ENCODE measurements around the gene NKAIN2.

The NKAIN2 gene

DNA sequence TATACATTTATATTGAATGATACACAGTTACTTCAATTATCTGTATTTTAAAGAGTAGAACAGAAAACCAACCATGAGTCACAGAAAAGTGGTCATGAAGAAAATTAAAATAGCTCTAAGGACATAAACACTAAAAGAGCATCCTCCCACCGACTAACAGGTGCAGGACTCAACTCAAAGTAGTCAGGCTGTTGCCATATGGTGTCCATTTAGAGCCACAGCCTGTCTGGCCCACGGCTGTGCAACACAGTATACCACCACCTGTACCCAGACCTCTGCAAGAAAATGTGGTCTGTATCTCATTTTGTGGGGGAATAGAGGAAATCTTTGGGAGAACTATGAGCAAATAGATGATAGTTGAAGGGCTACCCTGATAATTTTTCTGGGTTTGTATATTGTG lies 708.8 kb downstream of the NKAIN2 start:
- H3K27ac ChIP-seq (ENCODE audit: low read depth, low read length) = no peak overlapping the region
- H3K4me3 ChIP-seq (ENCODE audit: low read length) = no peak overlapping the region
- no peaks in the 10 kb centered on the region for H3K36me3 ChIP-seq (ENCODE audit: control insufficient read depth, insufficient read depth, low read length)
- no peaks in the 10 kb centered on the region for H3K27me3 ChIP-seq (ENCODE audit: control insufficient read depth, insufficient read depth, low read length)
- no peaks in the 10 kb centered on the region for H3K4me1 ChIP-seq (ENCODE audit: control insufficient read depth, insufficient read depth, low read length)
- no peak overlapping the region for H3K9ac ChIP-seq (ENCODE audit: low read length)

DNA sequence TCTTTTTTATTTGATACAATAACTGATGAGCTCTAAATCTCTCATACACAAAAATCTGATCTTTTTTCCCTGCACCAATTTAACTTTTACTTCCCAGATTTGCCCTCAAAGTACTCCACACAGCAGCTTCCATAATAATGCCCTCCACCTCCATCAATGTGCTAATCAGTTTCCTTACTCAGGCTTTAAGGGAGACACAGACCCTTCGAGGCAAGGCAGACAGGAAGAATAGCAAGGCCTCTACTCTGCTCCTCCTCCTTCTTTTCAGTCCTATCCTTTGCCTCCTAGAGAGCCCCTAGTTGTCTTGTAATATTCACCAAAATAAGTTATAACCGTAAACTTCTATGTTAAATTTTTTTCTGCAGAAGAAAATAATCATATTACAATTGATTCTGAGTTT lies 713.7 kb downstream of the NKAIN2 start:
- H3K36me3 ChIP-seq (ENCODE audit: control insufficient read depth, insufficient read depth, low read length) = no peaks in the 10 kb centered on the region
- H3K4me3 ChIP-seq (ENCODE audit: low read length) = no peak overlapping the region
- H3K27me3 ChIP-seq (ENCODE audit: control insufficient read depth, insufficient read depth, low read length) = no peaks in the 10 kb centered on the region
- no peak overlapping the region for H3K27ac ChIP-seq (ENCODE audit: low read depth, low read length)
- H3K9ac ChIP-seq (ENCODE audit: low read length) = no peak overlapping the region
- no peaks in the 10 kb centered on the region for H3K4me1 ChIP-seq (ENCODE audit: control insufficient read depth, insufficient read depth, low read length)

DNA sequence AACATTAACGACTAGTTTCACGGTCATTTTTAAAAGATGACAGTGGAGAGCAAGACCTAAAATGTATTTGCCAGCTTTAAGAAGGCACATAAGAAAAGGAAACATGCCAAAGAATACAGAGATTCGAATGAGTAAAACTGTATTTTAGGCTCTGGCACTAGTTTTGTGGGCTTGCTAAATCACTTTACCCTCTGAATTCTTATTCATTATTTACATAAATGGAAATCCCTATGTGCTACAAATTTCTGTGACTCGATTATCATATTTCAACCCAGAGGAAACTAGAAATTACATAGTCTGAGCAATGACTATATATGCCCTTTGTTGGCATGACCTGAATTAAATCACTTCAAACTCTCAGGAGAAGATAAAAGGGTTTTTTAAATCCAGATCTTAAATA lies 716.8 kb downstream of the NKAIN2 start:
- no peak overlapping the region for H3K9ac ChIP-seq (ENCODE audit: low read length)
- no peaks in the 10 kb centered on the region for H3K27me3 ChIP-seq (ENCODE audit: control insufficient read depth, insufficient read depth, low read length)
- no peaks in the 10 kb centered on the region for H3K4me1 ChIP-seq (ENCODE audit: control insufficient read depth, insufficient read depth, low read length)
- H3K36me3 ChIP-seq (ENCODE audit: control insufficient read depth, insufficient read depth, low read length) = no peaks in the 10 kb centered on the region
- no peak overlapping the region for H3K4me3 ChIP-seq (ENCODE audit: low read length)
- no peak overlapping the region for H3K27ac ChIP-seq (ENCODE audit: low read depth, low read length)

DNA sequence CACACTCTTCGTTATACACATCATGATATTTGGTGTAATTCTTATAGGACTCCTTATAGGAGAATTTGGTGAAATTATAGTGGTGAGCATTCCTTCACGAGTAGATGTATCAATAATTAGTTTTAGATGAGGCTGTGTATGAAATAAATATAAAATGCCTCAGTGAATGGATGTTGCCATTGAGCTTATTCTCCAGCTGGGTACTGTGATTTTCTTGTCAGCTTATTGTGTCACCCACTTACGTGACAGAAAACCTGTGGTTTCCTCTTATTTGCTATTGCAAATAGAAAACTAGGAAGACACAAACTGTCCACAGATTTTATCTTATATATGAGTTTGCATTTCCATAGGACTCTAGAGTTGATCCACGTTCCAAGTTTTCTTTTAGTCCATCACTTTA lies 718.7 kb downstream of the NKAIN2 start:
- no peaks in the 10 kb centered on the region for H3K4me1 ChIP-seq (ENCODE audit: control insufficient read depth, insufficient read depth, low read length)
- no peaks in the 10 kb centered on the region for H3K36me3 ChIP-seq (ENCODE audit: control insufficient read depth, insufficient read depth, low read length)
- no peak overlapping the region for H3K9ac ChIP-seq (ENCODE audit: low read length)
- no peak overlapping the region for H3K4me3 ChIP-seq (ENCODE audit: low read length)
- H3K27me3 ChIP-seq (ENCODE audit: control insufficient read depth, insufficient read depth, low read length) = no peaks in the 10 kb centered on the region
- H3K27ac ChIP-seq (ENCODE audit: low read depth, low read length) = no peak overlapping the region

DNA sequence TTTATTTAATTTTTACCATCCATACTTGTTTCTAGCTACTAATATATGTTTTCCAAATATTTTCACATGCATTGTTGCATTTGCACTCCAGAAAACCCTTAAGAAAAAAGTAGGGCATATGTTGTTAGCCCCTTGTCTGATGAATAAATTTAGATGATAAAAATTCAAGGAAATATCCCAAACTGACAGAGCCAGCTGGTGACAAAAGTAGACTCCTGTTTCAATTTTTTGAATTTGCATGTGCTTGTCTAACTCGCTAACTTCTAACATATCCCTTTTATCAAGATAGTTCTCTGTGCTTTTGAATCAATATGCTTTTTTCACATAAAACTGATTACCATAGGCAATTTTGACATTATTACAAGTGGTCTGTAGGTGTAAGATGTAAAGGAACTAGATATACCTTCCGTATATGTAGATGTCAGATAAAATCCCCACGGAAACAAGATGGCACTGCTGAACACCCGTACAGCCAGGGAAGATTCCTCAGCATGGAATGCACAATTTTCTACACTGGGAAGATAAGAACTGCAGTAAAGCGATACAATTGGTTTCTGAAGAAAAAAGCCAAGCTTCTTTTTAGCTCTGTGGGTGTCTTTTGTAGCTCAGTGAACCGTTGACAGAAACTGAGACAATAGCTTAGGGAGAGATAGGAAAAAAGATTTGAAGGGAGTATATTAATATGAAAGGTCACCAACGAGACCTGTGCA lies 721.0 kb downstream of the NKAIN2 start:
- H3K27me3 ChIP-seq (ENCODE audit: control insufficient read depth, insufficient read depth, low read length) = no peaks in the 10 kb centered on the region
- H3K9ac ChIP-seq (ENCODE audit: low read length) = no peak overlapping the region
- H3K4me1 ChIP-seq (ENCODE audit: control insufficient read depth, insufficient read depth, low read length) = no peaks in the 10 kb centered on the region
- H3K27ac ChIP-seq (ENCODE audit: low read depth, low read length) = no peak overlapping the region
- H3K4me3 ChIP-seq (ENCODE audit: low read length) = no peak overlapping the region
- no peaks in the 10 kb centered on the region for H3K36me3 ChIP-seq (ENCODE audit: control insufficient read depth, insufficient read depth, low read length)

DNA sequence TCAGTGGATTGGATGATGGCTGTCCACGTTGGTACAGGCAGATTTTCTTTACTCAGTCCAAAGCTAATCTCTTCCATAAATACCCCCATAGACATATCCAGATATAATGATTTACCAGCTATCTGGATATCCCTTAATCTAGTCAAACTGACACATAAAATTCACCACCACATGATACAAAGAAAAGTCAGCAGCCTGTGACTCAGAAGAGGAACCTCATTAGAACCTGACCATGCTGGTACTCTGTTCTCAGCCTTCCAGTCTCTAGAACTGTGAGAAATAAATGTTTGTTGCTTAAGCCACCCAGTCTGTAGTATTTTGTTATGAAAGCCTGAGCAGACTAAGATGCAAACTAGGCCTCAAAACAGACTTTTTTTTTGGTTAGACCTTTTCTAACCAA lies 727.3 kb downstream of the NKAIN2 start:
- Histone ChIP-seq H3K9ac (ENCODE audit: low read length) (no peak overlapping the region), H3K27me3 (ENCODE audit: control insufficient read depth, insufficient read depth, low read length) (no peaks in the 10 kb centered on the region), H3K4me1 (ENCODE audit: control insufficient read depth, insufficient read depth, low read length) (no peaks in the 10 kb centered on the region), H3K27ac (ENCODE audit: low read depth, low read length) (no peak overlapping the region), H3K36me3 (ENCODE audit: control insufficient read depth, insufficient read depth, low read length) (no peaks in the 10 kb centered on the region), H3K4me3 (ENCODE audit: low read length) (no peak overlapping the region)

DNA sequence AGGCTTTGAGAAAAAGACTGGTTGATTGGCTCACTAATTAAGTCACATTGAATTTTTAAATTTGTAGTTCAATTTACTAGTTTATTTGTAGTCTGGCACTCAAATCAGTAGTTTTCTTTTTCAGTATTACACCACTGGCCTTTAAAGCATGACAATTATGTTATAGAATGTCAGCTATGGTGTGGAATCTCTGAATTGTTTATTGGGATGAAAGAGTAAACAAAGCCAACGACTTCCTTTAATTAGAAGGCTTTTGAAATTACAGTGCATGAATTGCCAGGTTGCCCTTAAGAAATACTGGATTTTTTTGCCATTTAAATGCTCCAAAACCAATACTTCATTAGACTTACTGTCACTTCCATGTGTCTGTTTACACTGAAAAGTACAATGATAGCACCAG lies 731.6 kb downstream of the NKAIN2 start:
- no peak overlapping the region for H3K4me3 ChIP-seq (ENCODE audit: low read length)
- no peak overlapping the region for H3K9ac ChIP-seq (ENCODE audit: low read length)
- H3K27me3 ChIP-seq (ENCODE audit: control insufficient read depth, insufficient read depth, low read length) = no peaks in the 10 kb centered on the region
- H3K36me3 ChIP-seq (ENCODE audit: control insufficient read depth, insufficient read depth, low read length) = no peaks in the 10 kb centered on the region
- H3K27ac ChIP-seq (ENCODE audit: low read depth, low read length) = no peak overlapping the region
- no peaks in the 10 kb centered on the region for H3K4me1 ChIP-seq (ENCODE audit: control insufficient read depth, insufficient read depth, low read length)

DNA sequence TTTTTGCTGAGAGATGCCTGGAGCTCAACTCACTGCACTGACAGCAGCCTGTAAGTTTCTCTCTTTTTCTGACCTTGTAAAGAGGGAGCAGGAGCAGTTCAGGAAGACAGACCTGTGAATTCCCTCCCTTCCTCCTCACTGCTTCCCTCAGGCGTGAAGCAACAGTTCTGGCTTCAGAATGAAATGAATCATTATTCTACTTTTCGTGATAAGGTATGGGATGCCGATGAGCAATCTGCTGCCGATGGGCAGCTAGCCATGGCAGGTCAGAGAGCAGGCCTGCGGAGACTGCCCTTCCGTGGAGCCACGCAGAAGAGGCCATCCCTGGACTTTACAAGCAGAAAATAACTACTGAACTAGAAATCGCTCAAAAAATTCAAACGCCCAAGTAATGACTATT lies 732.1 kb downstream of the NKAIN2 start:
- Histone ChIP-seq H3K4me1 (ENCODE audit: control insufficient read depth, insufficient read depth, low read length) (no peaks in the 10 kb centered on the region), H3K36me3 (ENCODE audit: control insufficient read depth, insufficient read depth, low read length) (no peaks in the 10 kb centered on the region), H3K27me3 (ENCODE audit: control insufficient read depth, insufficient read depth, low read length) (no peaks in the 10 kb centered on the region), H3K4me3 (ENCODE audit: low read length) (no peak overlapping the region), H3K27ac (ENCODE audit: low read depth, low read length) (no peak overlapping the region), H3K9ac (ENCODE audit: low read length) (no peak overlapping the region)

DNA sequence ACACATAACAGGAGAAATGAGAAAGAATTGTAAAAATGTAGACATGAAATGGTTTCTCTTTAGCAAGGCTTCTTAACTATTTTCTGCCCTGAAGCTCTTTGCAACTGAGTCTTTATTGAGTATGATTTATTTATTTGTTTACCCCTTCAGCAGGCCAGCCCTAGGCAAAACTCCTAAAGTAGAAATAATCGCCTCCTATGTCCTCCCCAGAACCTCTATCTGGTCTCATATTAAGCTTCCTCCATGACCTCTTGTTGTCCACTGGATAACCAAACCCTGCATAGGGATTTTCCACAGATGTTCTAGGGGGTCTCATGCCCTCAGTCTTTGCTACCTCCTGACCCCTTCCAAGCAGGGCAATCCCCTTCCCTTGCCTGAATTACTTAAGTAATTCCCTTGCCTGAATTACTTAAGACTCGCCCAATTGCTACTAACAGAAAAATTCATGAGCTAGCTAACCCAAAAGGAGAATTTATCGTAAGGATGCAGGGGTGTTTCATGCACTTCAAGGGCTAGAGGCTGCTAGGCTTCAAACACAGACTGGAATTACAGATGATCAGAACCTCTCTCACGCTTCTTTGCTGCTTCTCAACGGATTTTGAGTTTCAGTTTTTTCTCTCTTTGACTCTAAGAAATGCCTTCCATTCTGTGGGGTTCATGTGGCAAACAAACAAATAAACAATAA lies 732.6 kb downstream of the NKAIN2 start:
- Histone ChIP-seq H3K9ac (ENCODE audit: low read length) (no peak overlapping the region), H3K27ac (ENCODE audit: low read depth, low read length) (no peak overlapping the region), H3K36me3 (ENCODE audit: control insufficient read depth, insufficient read depth, low read length) (no peaks in the 10 kb centered on the region), H3K4me3 (ENCODE audit: low read length) (no peak overlapping the region), H3K27me3 (ENCODE audit: control insufficient read depth, insufficient read depth, low read length) (no peaks in the 10 kb centered on the region), H3K4me1 (ENCODE audit: control insufficient read depth, insufficient read depth, low read length) (no peaks in the 10 kb centered on the region)

DNA sequence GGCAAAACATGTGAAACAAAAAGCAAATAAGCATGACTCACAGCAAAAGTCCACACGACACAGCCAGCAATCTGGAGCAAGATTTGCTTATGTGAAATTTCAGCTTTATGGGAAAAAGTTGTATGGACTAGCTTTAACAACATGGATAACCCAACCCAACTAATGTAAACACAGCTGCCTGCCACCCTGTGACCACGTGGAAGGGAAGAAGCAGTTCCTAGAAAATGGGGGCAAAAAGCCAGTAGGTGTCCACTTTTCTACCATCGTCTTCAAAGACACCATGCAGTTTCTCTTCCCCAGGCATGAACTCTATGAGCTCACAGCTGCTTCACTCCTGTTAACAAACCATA lies 733.2 kb downstream of the NKAIN2 start:
- Histone ChIP-seq H3K9ac (ENCODE audit: low read length) (no peak overlapping the region), H3K36me3 (ENCODE audit: control insufficient read depth, insufficient read depth, low read length) (no peaks in the 10 kb centered on the region), H3K4me1 (ENCODE audit: control insufficient read depth, insufficient read depth, low read length) (no peaks in the 10 kb centered on the region), H3K27ac (ENCODE audit: low read depth, low read length) (no peak overlapping the region), H3K27me3 (ENCODE audit: control insufficient read depth, insufficient read depth, low read length) (no peaks in the 10 kb centered on the region), H3K4me3 (ENCODE audit: low read length) (no peak overlapping the region)

DNA sequence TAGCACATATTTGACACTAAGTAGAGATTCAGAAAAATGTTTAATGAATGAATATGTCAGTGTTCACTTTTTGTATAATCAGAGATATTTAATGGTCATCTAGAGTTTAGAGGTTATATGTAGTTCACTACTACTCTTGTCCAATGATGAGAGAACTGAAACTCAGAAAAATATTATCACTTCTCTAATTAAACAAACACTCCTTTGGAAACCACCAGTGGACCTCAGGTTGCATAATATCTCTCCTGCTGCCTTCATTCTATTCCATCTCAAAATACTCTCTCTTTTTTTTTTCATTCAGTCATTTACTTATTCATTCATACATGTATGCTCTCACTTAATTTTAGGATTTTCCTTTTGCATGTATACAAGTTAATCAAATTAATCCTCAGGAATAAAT lies 735.4 kb downstream of the NKAIN2 start:
- H3K4me1 ChIP-seq (ENCODE audit: control insufficient read depth, insufficient read depth, low read length) = no peaks in the 10 kb centered on the region
- H3K4me3 ChIP-seq (ENCODE audit: low read length) = no peak overlapping the region
- no peak overlapping the region for H3K9ac ChIP-seq (ENCODE audit: low read length)
- no peaks in the 10 kb centered on the region for H3K36me3 ChIP-seq (ENCODE audit: control insufficient read depth, insufficient read depth, low read length)
- H3K27me3 ChIP-seq (ENCODE audit: control insufficient read depth, insufficient read depth, low read length) = no peaks in the 10 kb centered on the region
- H3K27ac ChIP-seq (ENCODE audit: low read depth, low read length) = no peak overlapping the region

DNA sequence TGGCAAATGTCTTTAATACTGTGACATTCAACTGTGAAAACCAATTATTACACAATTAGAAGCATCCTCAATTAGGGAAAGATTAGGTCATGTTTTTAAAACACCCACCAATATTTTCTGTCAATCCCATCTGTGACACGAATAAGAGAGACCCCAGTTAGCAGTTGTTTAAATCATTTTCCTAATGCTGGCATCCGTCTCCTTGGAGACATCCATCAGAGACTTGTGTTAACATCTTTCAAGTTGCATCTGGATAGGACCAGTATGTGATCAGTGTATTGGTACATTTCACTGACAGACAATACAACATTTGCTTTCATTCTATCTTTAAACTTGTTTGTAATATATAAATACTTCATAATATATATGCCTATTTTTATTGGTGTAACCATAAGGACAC lies 737.9 kb downstream of the NKAIN2 start:
- no peaks in the 10 kb centered on the region for H3K27me3 ChIP-seq (ENCODE audit: control insufficient read depth, insufficient read depth, low read length)
- H3K4me1 ChIP-seq (ENCODE audit: control insufficient read depth, insufficient read depth, low read length) = no peaks in the 10 kb centered on the region
- H3K9ac ChIP-seq (ENCODE audit: low read length) = no peak overlapping the region
- H3K27ac ChIP-seq (ENCODE audit: low read depth, low read length) = no peak overlapping the region
- no peak overlapping the region for H3K4me3 ChIP-seq (ENCODE audit: low read length)
- H3K36me3 ChIP-seq (ENCODE audit: control insufficient read depth, insufficient read depth, low read length) = no peaks in the 10 kb centered on the region

DNA sequence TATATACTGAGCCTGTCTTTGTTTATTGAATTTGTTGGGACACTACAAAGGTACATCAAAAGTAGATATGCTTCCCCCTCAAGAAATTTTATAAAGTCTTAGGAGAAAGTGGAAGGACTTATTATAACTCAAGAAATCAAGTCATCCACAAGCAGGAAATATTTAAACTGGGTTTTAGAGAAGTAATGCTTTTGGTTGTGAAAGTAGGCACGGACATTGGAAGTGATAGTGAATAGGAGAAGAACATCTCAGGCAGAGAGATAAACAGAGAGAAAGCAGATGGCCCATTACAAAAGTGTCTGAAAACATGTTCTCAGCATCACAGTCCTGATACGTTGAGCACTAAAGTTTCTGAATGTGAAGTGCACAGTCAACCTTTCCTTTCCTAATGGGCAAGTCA lies 742.9 kb downstream of the NKAIN2 start:
- Histone ChIP-seq H3K4me1 (ENCODE audit: control insufficient read depth, insufficient read depth, low read length) (no peaks in the 10 kb centered on the region), H3K27me3 (ENCODE audit: control insufficient read depth, insufficient read depth, low read length) (no peaks in the 10 kb centered on the region), H3K27ac (ENCODE audit: low read depth, low read length) (no peak overlapping the region), H3K36me3 (ENCODE audit: control insufficient read depth, insufficient read depth, low read length) (no peaks in the 10 kb centered on the region), H3K4me3 (ENCODE audit: low read length) (no peak overlapping the region), H3K9ac (ENCODE audit: low read length) (no peak overlapping the region)
